GM18907 (cell line): ENCODE measurements around the gene MARCHF9.
"Not testable (repeated sequence)": the region's sequence is repeated elsewhere in the genome, so short reads cannot be mapped to it uniquely, and the experiment has no call there.

ENCODE experiments used
- ATAC-seq: cut with Tn5 transposase; IDR thresholded peaks from one replicate; pipeline ENCODE4 v1.9.1; 2021; ENCODE audit warnings: mild to moderate bottlenecking, moderate library complexity; ENCODE audit not compliant: unreplicated experiment

The MARCHF9 gene

GRCh38 chr12:57754411-57755193 is at the start of gene MARCHF9:
TSS of gene MARCHF9 (plus strand) at chr12:57755103. CDS start at chr12:57755529, 426 bp downstream.
- ATAC-seq, result peak; percentile 48

GRCh38 chr12:57707250-57707649 is 47.7 kb upstream of the MARCHF9 start:
- no peak for ATAC-seq

GRCh38 chr12:57708296-57708695 is 46.6 kb upstream of the MARCHF9 start:
- no peak for ATAC-seq

- ATAC-seq, result no peak
Observed at GRCh38 chr12:57712701-57713100, 42.2 kb upstream of the MARCHF9 start.

- no peak for ATAC-seq
Observed at GRCh38 chr12:57713209-57713608, 41.7 kb upstream of the MARCHF9 start.

- not testable (repeated sequence) for ATAC-seq
Observed at GRCh38 chr12:57715036-57715748, 39.7 kb upstream of the MARCHF9 start.

- ATAC-seq, result no peak
Observed at GRCh38 chr12:57715786-57716185, 39.1 kb upstream of the MARCHF9 start.

GRCh38 chr12:57716305-57716704 is 38.6 kb upstream of the MARCHF9 start:
- no peak for ATAC-seq

GRCh38 chr12:57717131-57717530 is 37.8 kb upstream of the MARCHF9 start:
- no peak for ATAC-seq

GRCh38 chr12:57717846-57718640 is 36.9 kb upstream of the MARCHF9 start:
- ATAC-seq, result no peak

- no peak for ATAC-seq
Observed at GRCh38 chr12:57718641-57719528, 36.0 kb upstream of the MARCHF9 start.

- ATAC-seq, result no peak
Observed at GRCh38 chr12:57719777-57720605, 34.9 kb upstream of the MARCHF9 start.

GRCh38 chr12:57720606-57721595 is 34.0 kb upstream of the MARCHF9 start:
- ATAC-seq, result no peak

GRCh38 chr12:57721846-57722608 is 32.9 kb upstream of the MARCHF9 start:
- ATAC-seq, result not testable (repeated sequence)

- ATAC-seq, result no peak
Observed at GRCh38 chr12:57722716-57723629, 31.9 kb upstream of the MARCHF9 start.

GRCh38 chr12:57723630-57723962 is 31.3 kb upstream of the MARCHF9 start:
- ATAC-seq, result no peak
